Gastroesophageal sphincter (tissue), 4 donors: ENCODE measurements around the gene FNDC3A. TPM values are rescaled to one million over a fixed set of nuclear protein-coding genes. Genes with fewer than 3 reads are reported as not detected.

Experiments used
- ATAC-seq: fragments of 150-250 bp; one replicate; pipeline ENCODE4 v1.9.1; 2016; ENCODE audit warnings: mild to moderate bottlenecking, moderate library complexity
- H3K27ac ChIP-seq, 4 donors: fragments of 200-600 bp; sonication (generic) in 3 of 4; 1 replicate in 3 of 4; 2 replicates in 1 of 4; pipeline ENCODE4 v1.5.1; 2016 to 2019
- H3K27me3 ChIP-seq: fragments of 200-600 bp; sonication (generic); one replicate; pipeline ENCODE4 v1.5.1; 2019
- H3K36me3 ChIP-seq, 2 donors: fragments of 200-600 bp; sonication (generic); one replicate each; pipeline ENCODE4 v1.5.1; 2019; ENCODE audit warnings: control low read depth in 1 of 2
- H3K4me1 ChIP-seq, 3 donors: fragments of 200-600 bp; sonication (generic); 1 replicate in 2 of 3; 2 replicates in 1 of 3; pipeline ENCODE4 v1.5.1; 2016 to 2019; ENCODE audit warnings: control low read depth in 2 of 3
- H3K4me3 ChIP-seq, 2 donors: fragments of 200-600 bp; sonication (generic); one replicate each; pipeline ENCODE4 v1.5.1; 2019; ENCODE audit warnings: mild to moderate bottlenecking in 1 of 2, moderate library complexity in 1 of 2
- H3K9me3 ChIP-seq, 3 donors: fragments of 200-600 bp; sonication (generic); one replicate each; pipeline ENCODE4 v1.5.1; 2017 to 2019; ENCODE audit warnings: control low read depth in 2 of 3
- CTCF ChIP-seq, 4 experiments: fragments of 200-600 bp in 2 of 4; fragments of 450-650 bp in 2 of 4; sonication (generic) in 1 of 4; IDR thresholded peaks; one replicate each; pipeline ENCODE4 v1.5.1; 2017 to 2019; ENCODE audit warnings: antibody characterized with exemption in 4 of 4, mild to moderate bottlenecking in 2 of 4, moderate library complexity in 2 of 4
- EP300 ChIP-seq: sonication (generic); formaldehyde crosslinking; IDR thresholded peaks from one replicate; pipeline ENCODE4 v1.6.1; 2017; ENCODE audit warnings: antibody characterized with exemption, mild to moderate bottlenecking
- POLR2A ChIP-seq, 2 donors: fragments of 450-650 bp; IDR thresholded peaks; one replicate each; pipeline ENCODE4 v1.6.1; 2017; ENCODE audit warnings: antibody characterized with exemption in 2 of 2, mild to moderate bottlenecking in 2 of 2, moderate library complexity in 1 of 2
- POLR2AphosphoS5 ChIP-seq: sonication (generic); formaldehyde crosslinking; IDR thresholded peaks from one replicate; pipeline ENCODE4 v1.6.1; 2017; ENCODE audit warnings: antibody characterized with exemption
- whole genome bisulfite sequencing, 2 donors: methylation state at CpG; one replicate each; pipeline ENCODE4 v1.1.5; 2018; ENCODE audit warnings: low coverage in 1 of 2; 5-methylcytosine and 5-hydroxymethylcytosine counted together
- total RNA-seq, 4 donors: library from RNA; depleted of rRNA; stranded (reverse); fragments of >200 nt; gene quantifications; one replicate each; pipeline ENCODE4 v1.1.0, GENCODE V29; 2016

FNDC3A gene
- total RNA-seq, 4 donors from 2014 or later = 36.4 to 55.9 (median 47.8) TPM

GRCh38 chr13:49221590-49221965 lies 245.9 kb downstream of the FNDC3A start:
- Histone ChIP-seq H3K27me3 (peaks cover 50% of the 10 kb centered on the region), H3K36me3 (no peaks in the 10 kb centered on the region), H3K4me1 (peaks cover 0 to 29% (median 7%) of the 10 kb centered on the region in 3 donors), H3K4me3 (no peak overlapping the region), H3K9me3 (no peaks in the 10 kb centered on the region), H3K27ac (no peak overlapping the region)
- TF ChIP-seq POLR2A (IDR thresholded peaks at IDR 0.05) (no peak), CTCF (IDR thresholded peaks at IDR 0.05) (no peak)
- 31 to 57% methylated on average over 4 of the region's 4 CpGs for WGBS, 2 donors
- no peak for ATAC-seq

DNA sequence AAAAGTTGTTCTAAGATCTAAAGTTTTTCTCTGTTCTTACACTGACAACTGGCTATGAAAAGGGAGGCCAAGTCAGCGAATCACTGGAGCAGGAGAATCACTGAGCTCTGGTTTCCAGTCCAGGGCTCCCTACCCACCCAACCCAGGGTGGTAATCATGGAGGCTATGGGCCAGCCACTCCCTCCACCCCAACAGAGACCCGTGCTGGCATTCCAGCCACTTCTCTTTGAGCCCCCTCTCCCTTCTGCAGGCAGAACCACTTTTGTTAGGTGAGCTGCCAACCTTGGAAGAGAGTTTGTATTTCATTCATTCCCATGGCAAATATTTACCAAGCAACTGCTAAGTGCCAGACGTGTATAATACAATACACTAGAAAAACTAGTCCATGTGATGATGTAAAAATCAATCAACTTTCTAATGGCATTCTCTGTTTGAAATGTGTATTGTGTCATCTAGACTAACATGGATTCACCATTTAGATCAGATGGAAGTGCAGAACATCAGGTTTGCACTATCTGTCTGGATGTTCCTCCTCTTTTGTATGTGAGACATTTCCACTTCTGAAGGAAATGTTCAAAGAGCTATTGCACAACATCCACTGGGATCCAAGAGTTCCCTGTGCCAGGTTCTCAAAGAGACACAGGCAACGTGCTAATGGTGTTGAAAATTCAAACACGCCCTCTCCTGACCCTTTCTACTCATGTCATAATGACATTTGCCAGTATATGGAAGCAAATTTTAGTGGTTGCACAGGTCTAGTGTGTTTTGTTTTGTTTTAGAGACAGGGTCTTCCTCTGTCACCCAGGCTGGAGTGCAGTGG lies 249.7 kb downstream of the FNDC3A start:
- Histone ChIP-seq H3K27me3 (peaks cover 21% of the 10 kb centered on the region), H3K9me3 (no peaks in the 10 kb centered on the region), H3K4me3 (no peak overlapping the region), H3K36me3 (no peaks in the 10 kb centered on the region), H3K27ac (no peak overlapping the region), H3K4me1 (peaks cover 0 to 11% (median 6%) of the 10 kb centered on the region in 3 donors)
- no peak for TF ChIP-seq CTCF (IDR thresholded peaks at IDR 0.05)
- TF ChIP-seq POLR2AphosphoS5 = peak; percentile 28
- peak; percentile 66 for ATAC-seq
- 26 to 47% methylated on average over 5 of the region's 5 CpGs for WGBS, 2 donors

DNA sequence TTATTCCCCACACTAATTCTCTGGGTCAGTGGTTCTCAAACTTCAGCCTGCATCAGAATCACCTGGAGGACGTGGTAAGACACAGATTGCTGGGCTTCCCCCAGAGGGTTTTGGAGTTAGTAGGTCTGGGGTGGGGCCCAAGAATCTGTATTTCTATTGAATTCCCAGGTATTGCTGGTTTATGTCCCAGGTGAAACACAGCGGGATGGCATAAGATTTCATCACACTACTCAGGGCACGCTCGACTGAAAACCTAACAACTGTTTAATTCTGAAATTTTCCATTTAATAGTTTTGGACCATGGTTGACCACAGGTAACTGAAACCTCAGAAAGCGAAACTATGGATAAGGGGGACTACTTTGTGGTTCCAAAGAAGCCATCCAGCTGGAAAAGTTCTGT lies 250.9 kb downstream of the FNDC3A start:
- no peak for ATAC-seq
- no peak for TF ChIP-seq POLR2AphosphoS5

GRCh38 chr13:49234741-49235140 lies 259.0 kb downstream of the FNDC3A start:
- H3K4me1 ChIP-seq = no peaks in the 10 kb centered on the region
- H3K36me3 ChIP-seq = no peaks in the 10 kb centered on the region
- H3K9me3 ChIP-seq = no peaks in the 10 kb centered on the region
- ATAC-seq = no peak
- WGBS, 2 donors = 85 to 100% methylated on average over 1 to 2 of the region's 3 CpGs
- no peak overlapping the region for H3K4me3 ChIP-seq
- no peaks in the 10 kb centered on the region for H3K27me3 ChIP-seq
- no peak overlapping the region for H3K27ac ChIP-seq
- TF ChIP-seq POLR2A (IDR thresholded peaks at IDR 0.05) = no peak
- TF ChIP-seq EP300 = no peak
- no peak for TF ChIP-seq CTCF (IDR thresholded peaks at IDR 0.05)
- TF ChIP-seq POLR2AphosphoS5 = no peak

More for the DNA sequence above, 250.9 kb downstream of the FNDC3A start:
- no peaks in the 10 kb centered on the region for H3K36me3 ChIP-seq
- H3K9me3 ChIP-seq = no peaks in the 10 kb centered on the region
- H3K4me1 ChIP-seq = no peaks in the 10 kb centered on the region
- H3K27ac ChIP-seq = no peak overlapping the region
- no peak overlapping the region for H3K4me3 ChIP-seq
- H3K27me3 ChIP-seq = peaks cover 9% of the 10 kb centered on the region
- 88 to 92% methylated on average over 1 to 5 of the region's 5 CpGs for WGBS, 2 donors

GRCh38 chr13:49235856-49236431 lies 260.2 kb downstream of the FNDC3A start:
- WGBS, 2 donors = 78 to 86% methylated on average over 3 to 6 of the region's 6 CpGs
- ATAC-seq = no peak
- H3K27ac ChIP-seq = no peak overlapping the region
- no peaks in the 10 kb centered on the region for H3K27me3 ChIP-seq
- H3K4me1 ChIP-seq = no peaks in the 10 kb centered on the region
- no peak overlapping the region for H3K4me3 ChIP-seq
- TF ChIP-seq POLR2A (IDR thresholded peaks at IDR 0.05) (no peak), EP300 (no peak), CTCF (IDR thresholded peaks at IDR 0.05) (no peak), POLR2AphosphoS5 (no peak)
- H3K9me3 ChIP-seq = no peaks in the 10 kb centered on the region
- H3K36me3 ChIP-seq = no peaks in the 10 kb centered on the region
